GM23338 (cell line): ENCODE data around the gene GPC6. TPM values are rescaled to one million over a fixed set of nuclear protein-coding genes. Genes with fewer than 3 reads are reported as not detected.

Experiments
- ATAC-seq: fragments of 200-7000 bp; cut with Tn5 transposase; 3 replicates; pipeline ENCODE4 v1.9.1; 2020
- DNase-seq: peaks from one replicate; pipeline ENCODE4 v3.0.0-alpha.2; 2015; ENCODE audit warnings: low spot score
- H2AFZ ChIP-seq: fragments of 200-600 bp; sonication (generic); 2 replicates; pipeline ENCODE4 v1.8.0; 2016; ENCODE audit warnings: antibody characterized with exemption, mild to moderate bottlenecking, moderate library complexity
- H3F3A ChIP-seq: fragments of 200-600 bp; sonication (generic); replicated peaks from 2 replicates; pipeline ENCODE4 v1.8.0; 2017; ENCODE audit warnings: antibody characterized with exemption, mixed run types, low read depth
- H3K27ac ChIP-seq: fragments of 200-600 bp; sonication (generic); 2 replicates; pipeline ENCODE4 v1.6.1; 2016; ENCODE audit warnings: low read depth
- H3K27me3 ChIP-seq: fragments of 200-600 bp; sonication (generic); 2 replicates; pipeline ENCODE4 v1.8.0; 2016; ENCODE audit warnings: mild to moderate bottlenecking, mixed run types, moderate library complexity; ENCODE audit not compliant: insufficient read depth
- H3K36me3 ChIP-seq: fragments of 200-600 bp; sonication (generic); 2 replicates; pipeline ENCODE4 v1.8.0; 2016; ENCODE audit warnings: mild to moderate bottlenecking; ENCODE audit not compliant: insufficient read depth
- H3K4me1 ChIP-seq: fragments of 200-600 bp; sonication (generic); 2 replicates; pipeline ENCODE4 v1.8.0; 2016; ENCODE audit warnings: mild to moderate bottlenecking, moderate library complexity; ENCODE audit not compliant: insufficient read depth
- H3K4me2 ChIP-seq: fragments of 200-600 bp; sonication (generic); 2 replicates; pipeline ENCODE4 v1.7.1; 2017; ENCODE audit warnings: mixed run types
- H3K4me3 ChIP-seq: fragments of 200-600 bp; sonication (generic); 2 replicates; pipeline ENCODE4 v1.6.1; 2016; ENCODE audit warnings: mixed run types
- H3K79me2 ChIP-seq: fragments of 200-600 bp; sonication (generic); replicated peaks from 2 replicates; pipeline ENCODE4 v1.8.0; 2017; ENCODE audit warnings: mild to moderate bottlenecking; ENCODE audit not compliant: insufficient read depth
- H3K9me2 ChIP-seq: fragments of 200-600 bp; sonication (generic); 2 replicates; pipeline ENCODE4 v1.8.0; 2017; ENCODE audit not compliant: insufficient read depth
- H4K20me1 ChIP-seq: fragments of 200-600 bp; sonication (generic); replicated peaks from 2 replicates; pipeline ENCODE4 v1.8.0; 2017; ENCODE audit warnings: mild to moderate bottlenecking; ENCODE audit not compliant: insufficient read depth
- H3K27ac Mint-ChIP-seq: 2 replicates; pipeline ENCODE4 v1.8.0; 2020; ENCODE audit warnings: inconsistent platforms, mild to moderate bottlenecking, moderate library complexity, mixed read lengths
- H3K27me3 Mint-ChIP-seq: 3 replicates; pipeline ENCODE4 v1.8.0; 2022; ENCODE audit warnings: low read depth, mild to moderate bottlenecking, moderate library complexity, mixed read lengths, inconsistent platforms; ENCODE audit not compliant: insufficient read depth, poor library complexity
- H3K36me3 Mint-ChIP-seq: 3 replicates; pipeline ENCODE4 v1.8.0; 2021; ENCODE audit warnings: low read depth, mild to moderate bottlenecking, inconsistent platforms, moderate library complexity, mixed read lengths
- H3K4me1 Mint-ChIP-seq: 3 replicates; pipeline ENCODE4 v1.8.0; 2020; ENCODE audit warnings: mild to moderate bottlenecking, inconsistent platforms, mixed read lengths
- H3K4me3 Mint-ChIP-seq: 3 replicates; pipeline ENCODE4 v1.8.0; 2021; ENCODE audit warnings: moderate library complexity, mild to moderate bottlenecking, inconsistent platforms, mixed read lengths
- H3K9me3 Mint-ChIP-seq: 3 replicates; pipeline ENCODE4 v1.8.0; 2020; ENCODE audit warnings: moderate library complexity, mild to moderate bottlenecking, inconsistent platforms, mixed read lengths
- CREB1 ChIP-seq: fragments of 250-450 bp; sonication (Bioruptor Pico); IDR thresholded peaks from 2 replicates; pipeline ENCODE4 v1.5.0; 2020; ENCODE audit warnings: low read depth, mild to moderate bottlenecking, moderate library complexity
- CTCF ChIP-seq, 2 experiments: fragments of 200-600 bp in 1 of 2; sonication (generic) in 1 of 2; conservative IDR thresholded peaks; 2 replicates each; pipeline versions ENCODE4 v1.5.1 to v1.6.1; 2016 to 2017; ENCODE audit warnings: antibody characterized with exemption in 2 of 2, low read depth in 2 of 2, mild to moderate bottlenecking in 2 of 2, moderate library complexity in 1 of 2
- ETS1 ChIP-seq: IDR thresholded peaks from 2 replicates; pipeline ENCODE4 v1.6.1; 2016; ENCODE audit warnings: antibody characterized with exemption
- EZH2 ChIP-seq: fragments of 200-600 bp; sonication (generic); IDR thresholded peaks from one replicate; pipeline ENCODE4 v1.8.0; 2017; ENCODE audit warnings: antibody characterized with exemption, mild to moderate bottlenecking, low read depth; ENCODE audit not compliant: unreplicated experiment
- EZH2phosphoT487 ChIP-seq: fragments of 200-600 bp; sonication (generic); IDR thresholded peaks from one replicate; pipeline ENCODE4 v1.8.1; 2018; ENCODE audit warnings: antibody characterized with exemption; ENCODE audit not compliant: unreplicated experiment
- JUNB ChIP-seq: IDR thresholded peaks from one replicate; pipeline ENCODE4 v1.6.1; 2016; ENCODE audit warnings: antibody characterized with exemption; ENCODE audit not compliant: unreplicated experiment
- NANOG ChIP-seq: IDR thresholded peaks from 2 replicates; pipeline ENCODE4 v1.6.1; 2016; ENCODE audit warnings: antibody characterized with exemption, borderline replicate concordance
- POLR2AphosphoS5 ChIP-seq: IDR thresholded peaks from 2 replicates; pipeline ENCODE4 v1.6.1; 2016; ENCODE audit warnings: antibody characterized with exemption, low read depth
- REST ChIP-seq: IDR thresholded peaks from one replicate; pipeline ENCODE4 v1.6.1; 2018; ENCODE audit warnings: antibody characterized with exemption; ENCODE audit not compliant: unreplicated experiment
- STAT1 ChIP-seq: IDR thresholded peaks from one replicate; pipeline ENCODE4 v1.6.1; 2016; ENCODE audit warnings: antibody characterized with exemption; ENCODE audit not compliant: unreplicated experiment
- ZNF114 ChIP-seq: fragments of 250-450 bp; sonication (Bioruptor Pico); IDR thresholded peaks from 2 replicates; pipeline ENCODE4 v1.5.0; 2020; ENCODE audit warnings: mild to moderate bottlenecking, moderate library complexity
- ZNF331 ChIP-seq: fragments of 250-450 bp; sonication (Bioruptor Pico); IDR thresholded peaks from 2 replicates; pipeline ENCODE4 v1.5.0; 2020; ENCODE audit warnings: low read depth, mild to moderate bottlenecking, moderate library complexity
- ZNF462 ChIP-seq: fragments of 250-450 bp; sonication (Bioruptor Pico); IDR thresholded peaks from 2 replicates; pipeline ENCODE4 v1.5.0; 2020; ENCODE audit warnings: mild to moderate bottlenecking, moderate library complexity
- polyA plus RNA-seq: library from polyadenylated mRNA; unstranded; fragments of >200 nt; fragmentation: Nextera tagmentation; extraction: Ambion mirVana; gene quantifications from 2 replicates; pipeline ENCODE4 v1.2.1, GENCODE V29; 2016
- total RNA-seq: library from RNA; depleted of rRNA; stranded (reverse); fragments of >200 nt; shearing (Covaris generic); gene quantifications from 2 replicates; pipeline ENCODE4 v1.2.3, GENCODE V29; 2014

Gene GPC6
- total and polyA plus RNA-seq, 2 experiments from 2014 or later: 6.4 to 28.6 TPM

GRCh38 chr13:94199135-94199534 lies 972.5 kb downstream of the GPC6 start:
- no peaks in the 10 kb centered on the region for H3K9me2 ChIP-seq
- no peaks in the 10 kb centered on the region for H3K36me3 Mint-ChIP-seq
- no peaks in the 10 kb centered on the region for H3K79me2 ChIP-seq
- DNase-seq (no peak), ATAC-seq (no peak)
- no peak overlapping the region for H3K4me2 ChIP-seq
- TF ChIP-seq POLR2AphosphoS5 (no peak), ZNF114 (no peak), ZNF462 (CRISPR knock-in tag) (no peak), JUNB (no peak), EZH2 (no peak), ZNF331 (no peak), ETS1 (no peak), EZH2phosphoT487 (no peak), NANOG (no peak), CREB1 (CRISPR knock-in tag) (no peak), CTCF (conservative IDR thresholded peaks at IDR 0.05; ENCODE audit: low read depth in 2 of 2) (no peak), REST (no peak), STAT1 (no peak)
- H3K4me1 Mint-ChIP-seq: no peaks in the 10 kb centered on the region
- H3F3A ChIP-seq: no peaks in the 10 kb centered on the region
- 0 out of 2 replicates have a peak overlapping the region, but pooled peaks have one; percentile 22 for H3K27ac Mint-ChIP-seq
- no peaks in the 10 kb centered on the region for H3K4me1 ChIP-seq
- H3K27me3 ChIP-seq: no peaks in the 10 kb centered on the region
- H4K20me1 ChIP-seq: no peaks in the 10 kb centered on the region
- no peaks in the 10 kb centered on the region for H3K9me3 Mint-ChIP-seq
- H3K27ac ChIP-seq: no peak overlapping the region
- no peaks in the 10 kb centered on the region for H3K36me3 ChIP-seq
- no peak overlapping the region for H2AFZ ChIP-seq
- H3K4me3 Mint-ChIP-seq: no peak overlapping the region
- H3K27me3 Mint-ChIP-seq: no peaks in the 10 kb centered on the region
- no peak overlapping the region for H3K4me3 ChIP-seq
